Hair follicular keratinocyte (primary cell): ENCODE data around the gene CD6. TPM values are rescaled to one million over a fixed set of nuclear protein-coding genes. Genes with fewer than 3 reads are reported as not detected.

Experiments
- total RNA-seq: library from RNA; depleted of rRNA; stranded (reverse); fragments of >200 nt; gene quantifications from 2 replicates; pipeline ENCODE4 v1.2.3, GENCODE V29; 2015

CD6 gene
- 0.86 TPM in 1 of 2 replicates, not detected in the other for total RNA-seq

GRCh38 chr11:60971520-60971919 is at the start of gene CD6:
Gene CD6, plus strand, starts transcription at chr11:60971680. Its CDS starts 186 bp downstream, at chr11:60971866.

GRCh38 chr11:60924110-60924905 is 47.2 kb upstream of the CD6 start, which contains the start of gene TMEM132A:
Gene TMEM132A, plus strand, starts transcription at chr11:60924460. Its CDS starts 174 bp downstream, at chr11:60924634.

GRCh38 chr11:60951904-60952741 is 19.4 kb upstream of the CD6 start, which contains the start of gene SLC15A3:
Gene SLC15A3, minus strand, starts transcription at chr11:60952176. Its CDS starts 625 bp downstream, at chr11:60951551.

Other genes with a start within 250 kb of the CD6 start
- not detected in 2 replicates for gene MS4A18, start 247.0 kb upstream of the CD6 start, total RNA-seq
- gene MS4A15, start 214.8 kb upstream of the CD6 start, total RNA-seq, result not detected in 2 replicates
- not detected in 2 replicates for gene MS4A10, start 186.3 kb upstream of the CD6 start, total RNA-seq
- 22.6 and 40.3 TPM in 2 replicates for gene CCDC86, start 129.6 kb upstream of the CD6 start, total RNA-seq
- gene PTGDR2, start 115.7 kb upstream of the CD6 start, total RNA-seq, result not detected in 2 replicates
- gene ZP1, start 104.1 kb upstream of the CD6 start, total RNA-seq, result not detected in 2 replicates
- 64.2 and 96.0 TPM in 2 replicates for gene PRPF19, start 65.1 kb upstream of the CD6 start, total RNA-seq
- 26.1 and 31.8 TPM in 2 replicates for gene TMEM109, start 57.5 kb upstream of the CD6 start, total RNA-seq
- 97.8 and 142 TPM in 2 replicates for gene TMEM132A, start 47.2 kb upstream of the CD6 start, total RNA-seq
- 0.78 and 3.2 TPM in 2 replicates for gene SLC15A3, start 19.5 kb upstream of the CD6 start, total RNA-seq
- not detected in 2 replicates for gene CD5, start 130.8 kb downstream of the CD6 start, total RNA-seq
- gene VPS37C, start 189.7 kb downstream of the CD6 start, total RNA-seq, result 11.5 and 14.9 TPM in 2 replicates
- not detected in 2 replicates for gene PGA3, start 231.8 kb downstream of the CD6 start, total RNA-seq